Stomach smooth muscle (tissue), 2 donors: ENCODE measurements around the gene RNH1.

Source experiments
- H3K27ac ChIP-seq: one replicate; pipeline ENCODE4 v1.7.0; 2013; ENCODE audit warnings: mild to moderate bottlenecking, low read length, inconsistent platforms
- H3K27me3 ChIP-seq, 2 donors: one replicate each; pipeline ENCODE4 v1.7.0; 2013; ENCODE audit warnings: low read length in 2 of 2; ENCODE audit not compliant: insufficient read depth in 2 of 2, control insufficient read depth in 1 of 2
- H3K36me3 ChIP-seq, 2 donors: one replicate each; pipeline ENCODE4 v1.7.0; 2013; ENCODE audit warnings: low read length in 2 of 2; ENCODE audit not compliant: control insufficient read depth in 2 of 2, insufficient read depth in 2 of 2
- H3K4me1 ChIP-seq: one replicate; pipeline ENCODE4 v1.7.0; 2013; ENCODE audit warnings: low read length; ENCODE audit not compliant: control insufficient read depth, insufficient read depth
- H3K4me3 ChIP-seq, 2 donors: one replicate each; pipeline ENCODE4 v1.7.0; 2013; ENCODE audit warnings: low read length in 2 of 2
- H3K9ac ChIP-seq, 2 donors: one replicate each; pipeline ENCODE4 v1.7.0; 2013; ENCODE audit warnings: low read length in 2 of 2, mild to moderate bottlenecking in 1 of 2
- H3K9me3 ChIP-seq, 2 donors: one replicate each; pipeline ENCODE4 v1.7.0; 2013; ENCODE audit warnings: low read length in 2 of 2; ENCODE audit not compliant: control insufficient read depth in 2 of 2
- donor health status: healthy.
- donor health status: Pancreatic carcinoma.

Gene RNH1

GRCh38 chr11:516400-516799, 9.4 kb upstream of the RNH1 start:
- Histone ChIP-seq H3K4me3 (no peak overlapping the region), H3K9me3 (no peaks in the 10 kb centered on the region), H3K36me3 (peaks cover 5 to 8% of the 10 kb centered on the region in 2 donors), H3K9ac (no peak overlapping the region), H3K27me3 (no peaks in the 10 kb centered on the region), H3K4me1 (no peaks in the 10 kb centered on the region), H3K27ac (no peak overlapping the region)

- H3K9ac ChIP-seq: no peak overlapping the region
- H3K36me3 ChIP-seq: peaks cover 6 to 8% of the 10 kb centered on the region in 2 donors
- no peak overlapping the region for H3K27ac ChIP-seq
- no peak overlapping the region for H3K4me3 ChIP-seq
- H3K9me3 ChIP-seq: no peaks in the 10 kb centered on the region
- H3K4me1 ChIP-seq: no peaks in the 10 kb centered on the region
- H3K27me3 ChIP-seq: no peaks in the 10 kb centered on the region
Measured at GRCh38 chr11:515131-515530, 8.1 kb upstream of the RNH1 start.

- no peaks in the 10 kb centered on the region for H3K9me3 ChIP-seq
- H3K9ac ChIP-seq: no peak overlapping the region
- H3K4me3 ChIP-seq: no peak overlapping the region
- no peak overlapping the region for H3K27ac ChIP-seq
- no peaks in the 10 kb centered on the region for H3K4me1 ChIP-seq
- H3K36me3 ChIP-seq: peaks cover 8 to 10% of the 10 kb centered on the region in 2 donors
- H3K27me3 ChIP-seq: no peaks in the 10 kb centered on the region
Measured at GRCh38 chr11:514606-515005, 7.6 kb upstream of the RNH1 start.

- no peaks in the 10 kb centered on the region for H3K27me3 ChIP-seq
- no peak overlapping the region for H3K9ac ChIP-seq
- H3K9me3 ChIP-seq: no peaks in the 10 kb centered on the region
- H3K4me3 ChIP-seq: no peak overlapping the region
- H3K4me1 ChIP-seq: peaks cover 2% of the 10 kb centered on the region
- H3K27ac ChIP-seq: no peak overlapping the region
- peaks cover 8 to 12% of the 10 kb centered on the region in 2 donors for H3K36me3 ChIP-seq
Measured at GRCh38 chr11:512761-513595, 5.9 kb upstream of the RNH1 start.

- H3K4me3 ChIP-seq: no peak overlapping the region
- H3K27me3 ChIP-seq: no peaks in the 10 kb centered on the region
- H3K27ac ChIP-seq: no peak overlapping the region
- H3K36me3 ChIP-seq: peaks cover 8% of the 10 kb centered on the region in 2 donors
- H3K9me3 ChIP-seq: no peaks in the 10 kb centered on the region
- no peak overlapping the region for H3K9ac ChIP-seq
- H3K4me1 ChIP-seq: peaks cover 32% of the 10 kb centered on the region
Measured at GRCh38 chr11:508956-509355, 1.9 kb upstream of the RNH1 start.

- Histone ChIP-seq H3K9ac (peak overlapping the region; percentile 58 to 61), H3K9me3 (no peaks in the 10 kb centered on the region), H3K4me3 (peak overlapping the region; percentile 66 to 71), H3K27ac (peak overlapping the region; percentile 74), H3K36me3 (peaks cover 5 to 8% of the 10 kb centered on the region in 2 donors), H3K4me1 (peaks cover 37% of the 10 kb centered on the region), H3K27me3 (no peaks in the 10 kb centered on the region)
Measured at GRCh38 chr11:507727-508515, 879 bp upstream of the RNH1 start.

GRCh38 chr11:506238-506994, 626 bp downstream of the RNH1 start:
- peak overlapping the region; percentile 96 to 97 for H3K9ac ChIP-seq
- H3K4me3 ChIP-seq: peak overlapping the region; percentile 90 to 95
- no peaks in the 10 kb centered on the region for H3K9me3 ChIP-seq
- H3K4me1 ChIP-seq: peaks cover 44% of the 10 kb centered on the region
- no peaks in the 10 kb centered on the region for H3K27me3 ChIP-seq
- H3K36me3 ChIP-seq: peaks cover 5 to 10% of the 10 kb centered on the region in 2 donors
- peak overlapping the region; percentile 98 for H3K27ac ChIP-seq

- H3K36me3 ChIP-seq: peaks cover 17 to 20% of the 10 kb centered on the region in 2 donors
- peak overlapping the region; percentile 53 for H3K27ac ChIP-seq
- no peaks in the 10 kb centered on the region for H3K27me3 ChIP-seq
- H3K4me1 ChIP-seq: peaks cover 44% of the 10 kb centered on the region
- H3K9ac ChIP-seq: peak overlapping the region in 1 of 2 donors; percentile 64
- H3K9me3 ChIP-seq: no peaks in the 10 kb centered on the region
- H3K4me3 ChIP-seq: peak overlapping the region; percentile 56 to 90
Measured at GRCh38 chr11:504994-505344, 2.1 kb downstream of the RNH1 start.

- Histone ChIP-seq H3K36me3 (peaks cover 21 to 25% of the 10 kb centered on the region in 2 donors), H3K27ac (peak overlapping the region; percentile 53), H3K9ac (peak overlapping the region; percentile 64), H3K9me3 (no peaks in the 10 kb centered on the region), H3K27me3 (no peaks in the 10 kb centered on the region), H3K4me3 (peak overlapping the region; percentile 56 to 72), H3K4me1 (peaks cover 44% of the 10 kb centered on the region)
Measured at GRCh38 chr11:504053-504993, 2.7 kb downstream of the RNH1 start.
